HL-60/S4 treated with retinoic acid at 250 ng/mL for 4 days and 3 days (cell line): Measurements from ENCODE around the gene ADARB2.
"Not testable (repeated sequence)": the region's sequence is repeated elsewhere in the genome, so short reads cannot be mapped to it uniquely, and the experiment has no call there.

Experiments used
- in situ Hi-C: fragments of 300-500 bp; cut with MboI; formaldehyde crosslinking; loops from 2 replicates; pipeline ENCODE4 v1.7.0; 2022; ENCODE audit warnings: low sequenced_read_pairs

ADARB2 gene

DNA sequence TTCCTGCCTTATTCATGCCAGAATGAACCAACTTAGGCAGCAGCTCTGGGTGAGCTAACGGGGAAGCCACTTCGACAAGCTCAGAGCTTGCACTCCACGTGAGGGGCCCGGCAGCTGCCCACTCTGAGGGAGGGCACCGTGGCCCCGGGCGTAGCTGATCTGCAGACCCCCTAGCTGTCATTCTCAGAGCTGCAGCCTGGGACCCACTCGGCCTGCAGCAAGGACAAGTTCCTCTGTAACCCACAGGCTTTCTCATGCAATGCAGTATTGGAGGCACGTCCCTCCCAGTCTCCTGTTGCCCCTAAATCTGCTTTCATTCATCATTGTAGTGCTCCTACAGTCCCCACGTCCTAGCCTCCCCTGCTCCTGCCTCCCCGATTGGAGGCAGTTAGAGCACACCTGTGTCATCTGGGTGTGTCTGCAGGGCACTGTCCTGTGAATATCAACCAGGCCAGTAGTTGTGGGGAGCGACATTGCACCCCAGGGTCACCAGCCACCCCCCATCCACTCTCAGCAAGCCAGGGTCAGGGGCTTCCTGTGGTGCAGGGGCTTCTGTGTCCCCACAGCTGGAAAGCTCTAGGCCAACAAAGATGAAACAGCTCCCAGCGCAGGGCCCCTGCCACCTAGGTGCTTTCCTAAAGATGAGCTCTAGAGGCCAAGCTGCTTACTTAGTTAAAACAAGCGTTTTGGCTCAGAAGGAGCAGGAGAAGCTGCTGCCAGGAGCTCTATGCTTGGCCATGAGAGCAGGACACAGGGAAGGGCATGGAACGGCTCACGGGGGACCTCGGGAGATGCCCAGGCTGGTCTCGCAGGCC, 333.6 kb downstream of the ADARB2 start:
- in situ Hi-C loops, result no loop called here

DNA sequence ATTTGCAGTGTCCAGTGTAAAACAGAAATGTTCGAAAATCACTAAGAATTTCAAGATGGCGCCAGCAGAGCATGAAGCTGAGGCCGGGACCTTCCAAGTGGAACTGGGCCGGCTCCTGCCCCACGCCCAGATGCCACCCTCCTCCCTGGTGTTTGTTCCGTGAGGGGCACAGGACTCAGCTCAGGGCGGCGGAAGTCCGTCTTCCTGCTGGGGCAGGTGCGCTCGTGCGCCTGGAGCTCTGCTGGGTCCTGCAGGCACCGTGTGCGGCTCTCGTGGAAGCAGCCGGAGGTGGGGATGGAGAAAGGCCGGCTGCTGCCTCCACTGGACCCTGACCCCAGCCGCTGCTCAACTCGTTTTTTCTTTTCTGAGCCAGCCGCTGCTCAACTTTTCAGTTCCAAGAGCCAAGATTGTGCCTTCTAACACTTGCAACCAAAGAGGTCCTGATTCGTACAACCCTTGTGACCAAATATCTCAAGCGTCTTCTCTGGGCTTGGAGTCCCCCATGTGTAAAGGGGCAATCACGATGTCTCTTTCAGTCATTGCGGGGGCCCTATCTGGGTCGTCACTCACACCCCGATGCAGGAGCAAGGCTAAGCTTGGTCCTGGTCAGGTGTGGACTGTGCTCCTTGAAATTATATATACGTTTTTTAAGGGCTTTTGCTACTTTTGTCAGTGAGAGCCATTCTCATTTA, 334.4 kb downstream of the ADARB2 start:
- in situ Hi-C loops, result no loop called here

DNA sequence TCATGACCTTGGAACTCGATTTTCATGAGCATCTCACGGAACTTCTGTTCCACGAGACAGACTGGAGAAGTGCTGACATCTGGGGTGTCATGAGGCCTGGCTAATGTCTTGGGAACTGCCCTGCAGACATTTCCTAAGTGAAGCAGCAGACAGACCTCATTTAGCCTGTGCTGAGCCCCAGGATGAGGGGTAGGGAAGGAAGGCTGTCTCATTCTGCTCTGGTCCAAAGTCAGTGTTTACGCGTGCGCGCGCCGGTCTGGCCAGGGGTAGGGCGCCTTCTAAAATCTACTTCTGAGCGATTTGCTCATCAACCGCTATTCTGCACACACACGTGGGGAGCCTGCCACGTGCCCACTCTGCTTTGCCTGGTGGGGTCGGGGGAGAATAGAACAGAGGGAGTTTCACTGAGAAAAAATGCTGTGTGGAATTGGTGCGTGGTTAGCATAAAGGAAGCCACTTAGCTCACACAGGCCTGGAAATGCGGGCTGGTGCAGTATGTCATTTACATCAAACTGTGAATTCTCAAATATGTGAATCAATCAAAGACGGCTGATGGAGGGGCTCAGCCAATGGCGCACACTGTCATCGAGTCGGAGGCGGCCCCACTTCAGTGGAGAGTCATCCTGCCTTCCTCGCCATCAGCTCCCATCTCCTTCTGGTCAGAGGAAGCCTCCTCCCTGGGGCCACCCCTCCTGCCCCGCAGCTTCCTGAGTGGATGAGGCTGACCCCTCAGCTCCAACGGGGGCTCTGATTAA, 335.1 kb downstream of the ADARB2 start:
- in situ Hi-C loops, result no loop called here

DNA sequence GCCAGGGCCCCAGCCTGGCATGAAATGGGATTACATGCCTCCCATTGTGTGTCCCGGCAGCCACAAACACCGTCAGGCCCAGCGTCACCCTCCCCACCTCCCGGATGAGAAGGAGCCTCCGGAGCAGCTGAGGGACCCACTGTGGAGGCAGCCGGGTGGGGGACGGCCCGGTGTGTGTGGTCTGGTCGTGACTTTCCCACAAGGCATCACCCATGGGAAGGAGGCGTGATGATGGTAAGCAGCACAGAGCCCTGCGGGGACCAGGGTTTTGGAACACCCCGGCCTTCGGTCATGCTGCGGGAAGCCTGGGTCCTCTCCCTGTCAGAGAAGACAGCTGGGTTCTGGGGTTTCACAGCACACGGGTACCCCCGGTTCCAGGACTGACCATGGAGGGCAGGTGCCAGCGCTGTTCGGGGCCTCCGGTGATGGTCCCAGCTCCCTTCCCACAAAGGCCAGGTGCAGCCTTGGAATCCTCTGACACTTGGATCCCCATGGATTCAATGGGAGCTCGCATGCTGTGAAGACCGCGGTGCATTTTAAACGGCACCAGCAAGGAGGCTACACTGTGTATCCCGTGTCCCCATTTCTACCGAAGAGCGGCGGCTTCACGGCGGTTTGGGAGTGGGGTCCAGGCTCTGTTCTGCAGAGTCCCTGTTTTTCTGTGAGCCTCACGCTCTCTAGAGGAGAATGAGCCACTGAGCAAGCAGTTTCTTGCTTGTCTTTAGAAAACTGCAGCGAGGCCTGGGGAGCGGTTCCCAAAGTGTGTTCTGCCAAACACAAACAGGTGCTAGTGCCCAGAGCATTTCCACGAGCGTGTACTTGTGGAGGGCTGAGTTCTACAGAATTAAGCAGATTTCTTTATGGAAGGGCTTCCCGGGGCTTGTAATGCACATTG, 336.0 kb downstream of the ADARB2 start:
- in situ Hi-C loops, result no loop called here

DNA sequence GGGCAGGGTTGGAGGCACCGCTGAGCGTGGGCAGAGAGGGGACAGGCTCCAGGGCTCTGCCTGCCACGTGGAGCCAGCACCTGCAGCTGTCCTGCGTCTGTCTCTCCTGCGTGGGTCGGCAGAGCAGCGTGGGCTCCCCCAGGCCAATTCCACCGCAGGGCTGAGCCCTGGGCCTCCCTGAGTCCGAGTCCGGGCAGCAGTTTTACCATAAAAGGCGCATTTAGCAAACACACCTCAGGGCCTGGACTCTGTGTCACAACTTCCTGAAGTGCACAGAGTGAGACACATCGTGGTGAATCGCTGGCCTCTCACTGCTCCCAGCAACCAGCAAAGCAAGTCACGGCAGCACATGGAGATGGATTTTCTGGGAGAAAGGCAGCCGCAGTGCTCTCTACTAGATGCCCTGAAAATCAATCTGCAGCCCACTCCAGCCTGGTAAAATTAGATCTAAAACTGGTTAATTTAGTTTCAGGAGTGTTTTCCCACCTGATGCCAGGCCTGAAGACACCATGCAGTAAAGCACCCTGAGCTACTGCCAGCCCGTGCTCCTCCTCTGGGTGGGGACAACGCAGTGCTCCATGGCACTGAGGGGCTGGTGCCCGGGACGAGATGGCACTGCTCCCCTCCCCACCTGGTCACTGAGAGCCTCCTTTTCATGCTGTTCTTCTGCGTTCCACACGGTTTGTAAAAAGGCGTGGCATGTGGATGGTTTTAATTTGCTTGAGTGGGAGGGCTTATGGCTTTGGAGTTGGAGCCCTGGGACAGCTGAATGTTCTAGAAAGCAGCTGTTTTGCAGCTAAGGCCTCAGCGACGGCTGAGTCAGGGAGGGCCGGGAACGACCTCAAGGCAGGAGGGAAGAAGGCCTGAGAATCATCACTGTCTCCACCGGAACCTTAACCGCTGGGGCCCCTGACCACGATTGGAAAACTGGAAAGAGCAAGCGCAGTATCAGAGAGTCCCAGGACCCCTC, 336.9 kb downstream of the ADARB2 start:
- in situ Hi-C loops, result no loop called here

DNA sequence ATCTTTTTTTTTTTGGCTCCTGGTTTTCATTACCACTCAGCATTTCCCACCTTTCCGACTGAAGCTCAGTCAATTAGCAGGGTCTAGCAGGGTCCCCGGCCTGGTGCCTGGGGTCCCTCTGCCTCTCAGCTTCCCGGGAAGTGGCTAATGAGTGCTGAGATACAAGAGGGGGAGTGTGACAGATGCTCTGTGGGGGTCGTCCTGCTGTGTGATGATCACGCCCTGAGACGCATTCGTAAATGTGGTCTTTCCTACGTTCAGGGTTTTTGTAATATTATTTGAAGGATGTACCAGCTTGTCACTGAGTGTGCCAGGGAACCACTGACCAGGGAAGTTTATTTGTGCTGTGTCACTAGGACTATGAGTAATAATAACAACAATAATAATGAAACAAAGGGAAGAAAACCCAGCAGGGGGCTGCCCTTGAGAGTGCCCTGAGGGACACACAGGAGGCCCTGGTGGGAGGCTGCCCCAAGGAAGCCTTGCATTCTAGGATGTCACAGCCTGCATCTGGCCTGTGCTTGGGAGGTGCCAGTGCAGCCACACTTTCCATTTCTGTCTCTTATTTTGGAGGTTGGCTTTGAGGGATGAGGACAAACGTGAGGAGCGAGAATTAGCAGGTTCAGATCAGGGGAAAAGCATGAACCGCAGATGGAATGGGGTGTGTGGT, 337.8 kb downstream of the ADARB2 start:
- in situ Hi-C loops, result no loop called here

DNA sequence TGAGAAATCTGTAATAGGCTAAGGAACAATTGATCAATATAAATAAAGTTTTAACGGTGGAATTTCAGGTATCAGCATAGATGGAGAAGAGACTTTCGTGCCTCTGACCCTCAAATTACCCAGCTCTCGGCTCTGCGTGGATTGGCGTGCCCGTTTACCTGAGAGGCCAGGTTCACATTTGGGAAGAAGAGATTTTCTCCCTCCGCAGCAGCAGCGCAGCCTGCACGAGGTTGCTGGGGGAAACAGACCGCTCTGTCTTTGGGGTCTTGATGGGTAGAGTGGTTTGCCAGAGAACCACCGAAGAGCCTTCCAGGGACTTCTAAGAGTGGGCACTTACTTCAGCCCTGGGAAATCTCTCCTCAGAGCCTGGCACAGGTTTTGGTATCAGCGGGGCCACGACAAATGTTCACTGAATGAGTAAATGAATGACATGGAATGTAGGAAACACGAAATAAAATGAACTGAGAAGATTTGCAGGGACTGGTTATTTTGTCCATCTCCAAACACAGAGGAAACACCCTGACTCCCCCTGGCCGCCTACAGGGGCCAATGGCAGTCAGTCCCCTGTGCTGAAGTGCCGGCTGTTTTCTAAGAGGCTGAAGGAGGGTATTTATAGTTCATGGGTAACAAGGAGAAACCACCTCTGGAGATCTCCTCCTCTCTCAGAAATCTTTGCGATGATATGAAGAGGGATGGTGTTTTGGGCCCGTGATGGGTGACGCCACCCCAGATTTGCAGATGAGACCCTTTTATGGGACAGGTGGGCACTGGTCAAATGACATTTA, 338.5 kb downstream of the ADARB2 start:
- in situ Hi-C loops, result no loop called here

DNA sequence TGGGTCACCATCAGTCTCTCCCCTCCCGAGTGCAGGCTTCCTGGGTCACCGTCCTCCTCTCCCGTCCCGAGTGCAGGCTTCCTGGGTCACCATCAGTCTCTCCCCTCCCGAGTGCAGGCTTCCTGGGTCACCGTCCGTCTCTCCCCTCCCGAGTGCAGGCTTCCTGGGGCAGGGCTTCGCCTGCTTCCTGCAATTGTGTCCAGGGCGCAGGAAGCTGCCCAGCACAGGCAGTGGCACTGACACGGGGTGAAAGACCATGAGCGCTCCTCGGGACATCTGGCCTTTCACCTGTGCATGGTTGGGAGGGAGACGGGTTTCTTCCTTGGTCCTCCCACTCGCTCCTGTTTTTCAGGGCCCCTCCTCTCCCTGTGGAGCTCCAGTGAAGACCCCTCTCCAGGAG, 339.2 kb downstream of the ADARB2 start:
- in situ Hi-C loops, result not testable (repeated sequence)

DNA sequence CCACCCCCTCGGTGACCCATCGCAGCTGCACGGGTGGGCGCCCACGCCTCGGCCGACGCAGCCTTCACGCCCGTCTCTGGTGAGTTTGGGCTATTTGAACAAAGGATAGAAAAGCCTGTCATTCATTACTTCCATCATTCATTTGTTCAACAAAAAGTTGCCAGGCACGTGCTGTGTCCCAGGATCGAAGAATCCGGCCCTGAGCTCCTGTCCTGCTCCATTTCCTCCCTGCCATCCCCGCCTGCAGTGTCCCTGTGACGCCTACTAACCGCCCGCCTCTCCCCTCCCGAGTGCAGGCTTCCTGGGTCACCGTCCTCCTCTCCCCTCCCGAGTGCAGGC, 341.1 kb downstream of the ADARB2 start:
- in situ Hi-C loops, result no loop called here

DNA sequence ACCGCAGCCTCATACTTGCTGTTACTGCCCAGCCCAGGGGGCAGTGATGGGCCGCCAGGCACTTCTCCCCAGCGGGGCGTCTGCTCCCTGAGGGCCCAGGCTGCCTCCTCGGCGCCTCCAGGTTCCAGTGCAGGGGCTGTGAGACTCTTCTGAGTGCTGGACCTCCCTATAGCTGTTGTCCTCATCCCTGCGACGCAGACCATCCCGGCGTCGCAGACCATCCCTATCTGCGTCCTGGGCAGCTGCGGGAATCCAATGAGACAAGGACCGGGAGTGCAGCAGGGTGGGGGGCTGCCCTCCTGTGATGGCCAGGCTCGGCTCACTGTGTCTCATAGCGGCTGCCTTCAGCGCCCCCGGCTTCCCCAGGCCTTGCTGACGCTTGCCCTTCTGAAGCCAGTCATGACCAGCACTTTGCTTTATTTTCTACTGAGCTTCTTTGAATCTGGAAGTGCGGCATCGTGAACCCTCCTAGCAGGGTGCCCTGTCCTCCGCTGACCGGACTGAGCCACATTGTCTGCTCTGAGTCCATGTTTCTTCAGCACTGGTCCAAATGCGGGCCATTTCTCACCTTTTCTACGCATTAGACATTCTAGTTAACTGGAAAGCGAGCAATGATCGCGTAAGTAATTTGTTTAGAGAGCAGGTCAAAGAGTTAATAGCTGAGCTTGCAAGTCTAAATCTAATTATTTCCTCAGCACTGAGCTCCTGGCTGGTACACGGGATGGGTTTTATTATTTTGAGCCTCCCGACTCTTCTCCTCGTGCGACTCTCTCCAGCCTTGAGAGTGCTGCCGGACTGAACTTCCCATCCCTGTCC, 341.6 kb downstream of the ADARB2 start:
- in situ Hi-C loops, result no loop called here

DNA sequence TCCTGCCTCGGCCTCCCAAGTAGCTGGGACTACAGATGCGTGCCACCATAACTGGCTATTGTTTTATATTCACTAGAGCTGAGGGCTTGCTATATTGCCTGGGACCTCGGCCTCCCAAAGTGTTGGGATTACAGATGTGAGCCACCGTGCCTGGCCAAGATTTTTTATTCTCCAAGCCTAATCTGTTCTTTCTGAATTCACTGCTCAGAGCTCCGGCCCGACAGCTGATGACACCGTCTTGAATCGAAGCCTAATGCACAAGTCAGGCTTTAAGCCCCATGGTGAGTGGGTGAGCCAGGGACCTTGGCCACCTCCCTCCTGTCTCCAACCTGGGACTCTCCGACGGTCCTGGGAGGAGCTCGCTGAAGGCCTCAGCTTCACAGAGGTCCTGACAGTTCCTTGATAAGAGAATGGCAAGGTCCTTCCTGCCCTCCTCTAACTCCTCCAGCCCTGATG, 342.3 kb downstream of the ADARB2 start:
- in situ Hi-C loops, result no loop called here

DNA sequence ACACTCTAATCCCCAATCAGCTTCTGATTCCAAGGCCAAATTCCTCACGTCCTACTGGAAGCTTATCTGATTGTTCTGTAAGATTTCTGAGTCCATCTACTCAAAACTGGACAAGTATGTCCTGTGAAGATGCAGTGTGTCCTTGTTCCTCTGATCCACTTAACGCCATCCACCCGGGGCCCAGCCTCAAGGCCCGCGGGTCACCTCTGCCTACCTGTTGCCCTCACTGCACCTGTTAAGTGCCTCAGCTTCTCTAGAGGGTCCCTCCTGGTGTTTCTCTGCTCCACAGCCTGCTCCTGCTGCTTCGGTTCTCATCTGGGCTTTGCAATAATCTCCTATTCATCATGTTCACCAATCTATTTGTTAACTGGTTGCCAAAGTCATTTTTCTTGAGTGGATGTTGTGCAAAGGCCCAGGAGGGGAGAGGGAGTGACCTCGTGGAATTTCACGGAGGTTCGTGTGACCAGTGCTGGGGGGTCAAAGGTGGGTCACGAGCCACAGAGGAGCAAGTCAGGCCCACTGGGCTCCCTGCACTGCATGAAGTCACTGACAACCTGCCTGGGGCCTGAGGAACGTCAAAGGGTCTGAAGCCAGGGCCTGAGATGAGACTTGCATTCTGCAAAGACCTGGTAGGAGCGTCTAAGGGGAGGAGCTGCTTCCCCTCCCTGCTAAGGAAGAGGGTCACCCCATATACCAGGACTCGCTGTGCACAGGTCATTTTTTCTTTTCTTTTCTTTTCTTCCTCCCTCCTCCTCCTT, 343.0 kb downstream of the ADARB2 start:
- in situ Hi-C loops, result no loop called here

DNA sequence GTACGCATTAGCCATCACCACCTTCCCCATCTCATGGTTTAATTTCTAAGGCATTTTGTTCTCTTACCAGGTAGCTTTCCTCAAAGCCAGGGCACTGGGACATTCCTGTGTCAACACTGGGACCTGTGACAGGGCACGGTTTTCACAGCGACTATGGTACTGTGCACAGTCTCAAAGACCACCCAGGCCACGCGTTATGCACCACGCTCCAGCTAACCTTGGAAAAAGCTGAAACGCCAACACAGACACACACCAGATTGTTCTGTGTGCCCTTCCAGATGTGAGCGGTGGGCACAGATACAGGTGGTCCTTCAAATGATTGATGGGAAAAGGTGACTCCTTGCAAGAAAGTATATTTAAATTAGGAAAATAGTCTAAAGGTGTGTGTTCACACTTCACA, 343.8 kb downstream of the ADARB2 start:
- in situ Hi-C loops, result no loop called here

DNA sequence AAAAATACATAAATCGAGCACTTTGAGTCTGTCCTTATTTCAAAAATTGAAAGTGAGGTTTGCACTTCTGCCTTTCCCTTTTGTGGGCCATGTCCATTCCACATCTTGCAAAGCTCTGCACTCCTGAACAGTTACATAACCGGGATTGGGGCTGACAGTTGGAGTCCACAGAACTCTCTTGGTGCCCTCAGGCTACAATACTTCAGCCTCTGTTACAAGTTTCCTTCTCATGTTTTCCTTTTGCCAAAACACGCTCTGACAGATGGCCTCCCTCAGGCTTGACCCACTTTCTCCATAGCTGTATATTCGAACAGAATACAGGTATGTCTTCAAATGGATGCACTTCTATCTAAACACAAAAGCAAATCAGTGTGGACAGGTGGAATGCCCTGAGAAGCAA, 345.2 kb downstream of the ADARB2 start:
- in situ Hi-C loops, result no loop called here

DNA sequence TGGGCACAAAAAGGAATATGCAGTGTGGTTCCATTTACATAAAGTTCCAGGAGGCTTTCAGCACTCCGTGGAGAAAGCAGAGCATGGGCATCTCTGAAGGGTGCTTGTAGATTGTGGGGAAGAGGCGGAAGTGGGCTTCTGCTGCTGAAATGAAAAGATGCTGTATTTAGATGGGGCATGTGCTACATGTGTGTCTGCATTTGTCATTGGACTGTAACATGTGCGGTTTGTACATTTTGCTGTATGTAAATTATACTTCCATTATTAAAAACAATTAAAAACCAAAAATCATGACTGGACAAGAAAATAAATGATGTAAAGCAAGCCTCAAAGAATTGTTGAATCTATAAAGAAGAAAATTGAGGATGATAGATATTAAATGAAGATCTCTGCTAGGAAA, 347.1 kb downstream of the ADARB2 start:
- in situ Hi-C loops, result no loop called here

DNA sequence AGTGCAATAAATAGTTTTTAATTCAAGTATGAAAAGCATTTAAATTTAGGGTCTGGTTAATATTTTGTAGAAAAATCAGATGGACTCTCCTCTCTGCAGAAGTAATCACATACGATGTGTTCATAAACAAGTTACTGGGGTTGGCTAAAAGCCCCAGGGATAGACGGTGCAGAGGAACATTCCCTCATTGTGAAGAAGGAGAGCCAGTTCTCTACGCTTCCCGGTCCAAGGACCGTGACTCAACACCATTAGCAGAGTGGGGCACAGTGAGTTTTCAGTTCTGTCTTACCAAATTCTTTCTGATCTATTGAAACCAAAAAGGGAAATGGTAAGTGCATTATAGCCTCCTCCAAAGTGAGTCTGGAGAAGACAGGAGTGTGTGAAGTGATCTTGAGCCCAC, 353.3 kb downstream of the ADARB2 start:
- in situ Hi-C loops, result no loop called here

DNA sequence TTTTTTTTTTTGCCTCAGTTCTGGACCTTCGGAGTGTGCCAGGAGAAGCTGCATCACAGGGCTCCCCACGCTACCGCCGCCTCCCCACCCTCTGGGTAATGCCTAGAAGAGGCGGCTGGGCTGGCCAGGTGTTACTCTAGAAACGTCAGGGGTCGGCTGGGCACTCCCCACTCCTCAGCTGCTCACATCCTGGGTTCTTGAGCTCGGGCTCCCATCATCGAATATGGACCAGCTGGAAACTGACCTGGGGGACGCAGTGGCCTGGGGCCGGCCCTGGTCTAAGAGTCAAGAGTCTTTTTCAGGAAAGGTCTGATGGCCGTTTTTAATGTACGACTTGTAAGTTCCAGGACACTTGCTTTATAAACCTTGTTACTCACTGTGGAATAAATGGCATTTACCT, 354.6 kb downstream of the ADARB2 start:
- in situ Hi-C loops, result no loop called here
